Keratinocyte (primary cell): ENCODE measurements around the gene GPR107. TPM values are rescaled to one million over a fixed set of nuclear protein-coding genes. Genes with fewer than 3 reads are reported as not detected.

Experiments
- DNase-seq: peaks from one replicate; pipeline ENCODE4 v3.0.0-alpha.2; 2011; ENCODE audit warnings: low read depth, missing footprints, low spot score
- FAIRE-seq: peaks from 2 replicates; lab custom pipeline; 2011; peaks lifted over from hg19 to GRCh38; lab: Jason Lieb, UNC
- H2AFZ ChIP-seq: 2 replicates; pipeline ENCODE4 v1.6.0; 2012; ENCODE audit warnings: low read length, control low read depth, inconsistent platforms; ENCODE audit not compliant: control insufficient read depth
- H3K27ac ChIP-seq: 2 replicates; pipeline ENCODE4 v1.5.1; 2011; ENCODE audit warnings: low read length; ENCODE audit not compliant: control insufficient read depth, insufficient read depth
- H3K27me3 ChIP-seq: 3 replicates; pipeline ENCODE4 v1.6.0; 2011; ENCODE audit warnings: low read length; ENCODE audit not compliant: control insufficient read depth, insufficient read depth; ENCODE audit errors: extremely low read depth
- H3K36me3 ChIP-seq, 2 experiments: 2 replicates in 1 of 2; 3 replicates in 1 of 2; pipeline ENCODE4 v1.5.1; 2011; ENCODE audit warnings: low read length in 2 of 2, mild to moderate bottlenecking in 1 of 2; ENCODE audit not compliant: control insufficient read depth in 2 of 2, insufficient read depth in 2 of 2; ENCODE audit errors: extremely low read depth in 1 of 2
- H3K4me1 ChIP-seq: 3 replicates; pipeline ENCODE4 v1.5.1; 2011; ENCODE audit warnings: low read length; ENCODE audit not compliant: control insufficient read depth, insufficient read depth; ENCODE audit errors: extremely low read depth
- H3K4me2 ChIP-seq: 3 replicates; pipeline ENCODE4 v1.6.0; 2011; ENCODE audit warnings: low read depth, low read length; ENCODE audit not compliant: control insufficient read depth, insufficient read depth; ENCODE audit errors: extremely low read depth
- H3K4me3 ChIP-seq, 3 experiments: fragments of 200-600 bp in 1 of 3; sonication (generic) in 1 of 3; 2 replicates in 2 of 3; 3 replicates in 1 of 3; pipeline ENCODE4 v1.5.1; 2011 to 2016; ENCODE audit warnings: low read length in 3 of 3, mild to moderate bottlenecking in 3 of 3, control low read depth in 2 of 3, inconsistent platforms in 1 of 3, low read depth in 1 of 3, mixed read lengths in 1 of 3, mixed run types in 1 of 3, moderate library complexity in 1 of 3; ENCODE audit not compliant: control insufficient read depth in 2 of 3, insufficient read depth in 2 of 3; ENCODE audit errors: extremely low read depth in 1 of 3
- H3K79me2 ChIP-seq: 2 replicates; pipeline ENCODE4 v1.6.0; 2012; ENCODE audit warnings: low read length; ENCODE audit not compliant: control insufficient read depth, insufficient read depth
- H3K9ac ChIP-seq: 3 replicates; pipeline ENCODE4 v1.6.0; 2011; ENCODE audit warnings: low read length; ENCODE audit not compliant: control insufficient read depth, insufficient read depth; ENCODE audit errors: extremely low read depth
- H3K9me1 ChIP-seq: 3 replicates; pipeline ENCODE4 v1.6.0; 2011; ENCODE audit warnings: low read length; ENCODE audit not compliant: control insufficient read depth, insufficient read depth; ENCODE audit errors: extremely low read depth
- H3K9me3 ChIP-seq: 2 replicates; pipeline ENCODE4 v1.5.1; 2012; ENCODE audit warnings: low read depth, low read length; ENCODE audit not compliant: control insufficient read depth
- H4K20me1 ChIP-seq: 3 replicates; pipeline ENCODE4 v1.6.0; 2011; ENCODE audit warnings: low read length; ENCODE audit not compliant: control insufficient read depth, insufficient read depth; ENCODE audit errors: extremely low read depth
- EZH2 ChIP-seq: IDR thresholded peaks from one replicate; pipeline ENCODE4 v1.6.1; 2012; ENCODE audit warnings: inconsistent platforms, mild to moderate bottlenecking, low read length, moderate library complexity
- dilution Hi-C: fragments of 300-500 bp; cut with MboI; formaldehyde crosslinking; loops from one replicate; pipeline ENCODE4 v1.7.0; 2020; ENCODE audit warnings: low sequenced_read_pairs; ENCODE audit not compliant: extremely low pct_ligation_motif_present
- polyA plus RNA-seq, 5 experiments: library from polyadenylated mRNA; depleted of rRNA in 3 of 5; stranded (reverse) in 3 of 5; stranded (forward) in 1 of 5; unstranded in 1 of 5; fragments of >200 nt; gene quantifications; 1 replicate in 1 of 5; 2 replicates in 3 of 5; 3 replicates in 1 of 5; pipeline versions ENCODE4 v1.2.1 to v1.2.3, GENCODE V29; 2011 to 2012; ENCODE audit warnings: missing spikeins in 2 of 5, low read depth in 1 of 5, low replicate concordance in 1 of 5
- TF ChIP-seq, protein P1 (sequence below), 3 experiments: IDR thresholded peaks in 1 of 3; conservative IDR thresholded peaks in 1 of 3; optimal IDR thresholded peaks in 1 of 3; 2 replicates in 2 of 3; 3 replicates in 1 of 3; pipeline versions ENCODE3 to v1.5.1; 2011; ENCODE audit warnings: low read length in 3 of 3, mild to moderate bottlenecking in 3 of 3, moderate library complexity in 2 of 3, control low read depth in 1 of 3, inconsistent platforms in 1 of 3; ENCODE audit not compliant: insufficient read depth in 2 of 3; ENCODE audit errors: extremely low read depth in 1 of 3

GPR107 gene
- polyA plus RNA-seq, 1 donor (not counting 4 experiments of a cell fraction or from before 2014, with no cell fraction given) = 27.3 TPM

DNA sequence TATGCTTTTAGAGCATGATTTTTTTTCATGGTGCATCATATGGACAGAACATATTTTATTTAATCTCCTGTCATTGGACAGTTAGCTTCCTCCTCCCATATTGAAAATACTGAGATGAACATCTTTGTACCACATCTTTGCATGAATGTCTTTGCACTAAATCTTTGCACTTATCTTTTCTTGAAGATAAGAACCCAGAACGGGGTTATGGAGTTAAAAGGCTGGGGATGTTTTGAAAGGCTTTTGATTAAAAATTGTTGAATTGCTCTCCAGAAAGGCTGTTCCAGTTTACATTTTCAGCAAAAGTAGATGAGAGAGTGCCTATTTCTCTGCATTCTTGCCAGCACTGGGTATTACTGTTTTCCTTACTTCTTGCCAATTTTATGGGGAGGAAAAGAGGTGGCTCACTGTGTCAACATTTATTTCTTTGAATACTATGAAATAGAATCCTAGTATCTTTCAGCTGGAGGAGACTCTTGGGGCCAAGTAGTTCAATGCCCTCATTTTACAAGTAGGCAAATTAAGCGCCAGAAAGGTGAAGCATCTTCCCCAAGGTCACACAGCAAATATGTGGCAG, 125.7 kb downstream of the GPR107 start:
- H3K4me2 ChIP-seq = no peak overlapping the region
- no peak for FAIRE-seq
- dilution Hi-C loops = no loop called here
- peaks cover 14 to 17% of the 10 kb centered on the region in 2 experiments for H3K36me3 ChIP-seq
- peaks cover 21% of the 10 kb centered on the region for H4K20me1 ChIP-seq
- H3K79me2 ChIP-seq = peaks cover 76% of the 10 kb centered on the region
- peaks cover 6% of the 10 kb centered on the region for H3K9me1 ChIP-seq
- no peak for DNase-seq
- H3K4me3 ChIP-seq = no peak overlapping the region
- no peaks in the 10 kb centered on the region for H3K9me3 ChIP-seq
- no peaks in the 10 kb centered on the region for H3K27me3 ChIP-seq
- H3K27ac ChIP-seq = no peak overlapping the region
- H2AFZ ChIP-seq = no peak overlapping the region
- no peak for TF ChIP-seq EZH2
- TF ChIP-seq, protein P1, sequence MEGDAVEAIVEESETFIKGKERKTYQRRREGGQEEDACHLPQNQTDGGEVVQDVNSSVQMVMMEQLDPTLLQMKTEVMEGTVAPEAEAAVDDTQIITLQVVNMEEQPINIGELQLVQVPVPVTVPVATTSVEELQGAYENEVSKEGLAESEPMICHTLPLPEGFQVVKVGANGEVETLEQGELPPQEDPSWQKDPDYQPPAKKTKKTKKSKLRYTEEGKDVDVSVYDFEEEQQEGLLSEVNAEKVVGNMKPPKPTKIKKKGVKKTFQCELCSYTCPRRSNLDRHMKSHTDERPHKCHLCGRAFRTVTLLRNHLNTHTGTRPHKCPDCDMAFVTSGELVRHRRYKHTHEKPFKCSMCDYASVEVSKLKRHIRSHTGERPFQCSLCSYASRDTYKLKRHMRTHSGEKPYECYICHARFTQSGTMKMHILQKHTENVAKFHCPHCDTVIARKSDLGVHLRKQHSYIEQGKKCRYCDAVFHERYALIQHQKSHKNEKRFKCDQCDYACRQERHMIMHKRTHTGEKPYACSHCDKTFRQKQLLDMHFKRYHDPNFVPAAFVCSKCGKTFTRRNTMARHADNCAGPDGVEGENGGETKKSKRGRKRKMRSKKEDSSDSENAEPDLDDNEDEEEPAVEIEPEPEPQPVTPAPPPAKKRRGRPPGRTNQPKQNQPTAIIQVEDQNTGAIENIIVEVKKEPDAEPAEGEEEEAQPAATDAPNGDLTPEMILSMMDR (optimal IDR thresholded peaks at IDR 0.05 in 1 of 3, IDR thresholded peaks at IDR 0.05 in 1 of 3, conservative IDR thresholded peaks at IDR 0.05 in 1 of 3; ENCODE audit: extremely low read depth in 1 of 3, insufficient read depth in 2 of 3, low read length in 3 of 3) = no peak
- H3K9ac ChIP-seq = no peak overlapping the region
- peaks cover 18% of the 10 kb centered on the region for H3K4me1 ChIP-seq

DNA sequence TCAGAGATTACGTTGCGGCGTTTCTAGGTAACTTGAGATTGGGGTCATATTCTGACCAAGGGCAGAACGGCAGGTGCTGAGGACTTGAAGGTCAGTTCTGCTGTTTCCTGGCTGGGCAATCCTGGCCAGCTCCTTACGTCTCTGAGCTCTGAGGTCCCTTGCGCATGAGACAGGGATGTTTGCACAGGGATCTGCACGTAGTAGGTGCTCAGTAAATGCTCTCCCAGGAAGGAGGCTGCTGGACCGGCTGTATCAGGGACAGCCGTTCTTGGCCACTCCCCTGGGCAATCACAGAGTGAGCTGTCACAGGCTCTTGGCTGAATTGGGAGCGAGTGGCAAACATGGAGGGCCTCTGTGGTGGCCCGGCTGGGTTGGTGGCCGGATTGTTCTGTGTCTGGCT, 126.8 kb downstream of the GPR107 start:
- FAIRE-seq (no peak), DNase-seq (no peak)
- H2AFZ ChIP-seq = no peak overlapping the region
- peaks cover 14 to 17% of the 10 kb centered on the region in 2 experiments for H3K36me3 ChIP-seq
- no peaks in the 10 kb centered on the region for H3K27me3 ChIP-seq
- H3K9me3 ChIP-seq = no peaks in the 10 kb centered on the region
- TF ChIP-seq, protein P1 (optimal IDR thresholded peaks at IDR 0.05 in 1 of 3, IDR thresholded peaks at IDR 0.05 in 1 of 3, conservative IDR thresholded peaks at IDR 0.05 in 1 of 3; ENCODE audit: extremely low read depth in 1 of 3, insufficient read depth in 2 of 3, low read length in 3 of 3) = no peak
- no peak overlapping the region for H3K4me2 ChIP-seq
- H4K20me1 ChIP-seq = peaks cover 25% of the 10 kb centered on the region
- dilution Hi-C loops = no loop called here
- H3K9ac ChIP-seq = no peak overlapping the region
- no peak overlapping the region for H3K27ac ChIP-seq
- peaks cover 6% of the 10 kb centered on the region for H3K9me1 ChIP-seq
- no peak overlapping the region for H3K4me3 ChIP-seq
- peaks cover 18% of the 10 kb centered on the region for H3K4me1 ChIP-seq
- peaks cover 76% of the 10 kb centered on the region for H3K79me2 ChIP-seq
